ENCODE data around the gene TMPRSS15.

TMPRSS15 gene

GRCh38 chr21:18350216-18350615 is 53.4 kb downstream of the TMPRSS15 start:
- H3K27me3 ChIP-seq (ENCODE audit: control insufficient read depth, insufficient read depth, low read length), result no peaks in the 10 kb centered on the region
- H3K9me3 ChIP-seq (ENCODE audit: control insufficient read depth, insufficient read depth, low read depth, low read length), result no peaks in the 10 kb centered on the region
- no peak overlapping the region for H3K9ac ChIP-seq (ENCODE audit: low read length)
- no peaks in the 10 kb centered on the region for H3K4me1 ChIP-seq (ENCODE audit: control insufficient read depth, insufficient read depth, low read length)
- no peak overlapping the region for H3K4me3 ChIP-seq (ENCODE audit: low read depth, low read length)
- H3K27ac ChIP-seq (ENCODE audit: low read depth, low read length), result no peak overlapping the region
- H3K36me3 ChIP-seq (ENCODE audit: control insufficient read depth, insufficient read depth, low read length), result no peaks in the 10 kb centered on the region

- Histone ChIP-seq H3K4me3 (ENCODE audit: low read depth, low read length) (no peak overlapping the region), H3K27me3 (ENCODE audit: control insufficient read depth, insufficient read depth, low read length) (no peaks in the 10 kb centered on the region), H3K36me3 (ENCODE audit: control insufficient read depth, insufficient read depth, low read length) (no peaks in the 10 kb centered on the region), H3K9ac (ENCODE audit: low read length) (no peak overlapping the region), H3K27ac (ENCODE audit: low read depth, low read length) (no peak overlapping the region), H3K9me3 (ENCODE audit: control insufficient read depth, insufficient read depth, low read depth, low read length) (no peaks in the 10 kb centered on the region), H3K4me1 (ENCODE audit: control insufficient read depth, insufficient read depth, low read length) (no peaks in the 10 kb centered on the region)
These were observed 54.1 kb downstream of the TMPRSS15 start for GRCh38 chr21:18349468-18349867.

GRCh38 chr21:18340387-18340942 is 63.1 kb downstream of the TMPRSS15 start:
- no peaks in the 10 kb centered on the region for H3K27me3 ChIP-seq (ENCODE audit: control insufficient read depth, insufficient read depth, low read length)
- H3K36me3 ChIP-seq (ENCODE audit: control insufficient read depth, insufficient read depth, low read length), result no peaks in the 10 kb centered on the region
- no peak overlapping the region for H3K4me3 ChIP-seq (ENCODE audit: low read depth, low read length)
- no peaks in the 10 kb centered on the region for H3K4me1 ChIP-seq (ENCODE audit: control insufficient read depth, insufficient read depth, low read length)
- H3K9me3 ChIP-seq (ENCODE audit: control insufficient read depth, insufficient read depth, low read depth, low read length), result no peaks in the 10 kb centered on the region
- no peak overlapping the region for H3K27ac ChIP-seq (ENCODE audit: low read depth, low read length)
- H3K9ac ChIP-seq (ENCODE audit: low read length), result no peak overlapping the region

GRCh38 chr21:18335651-18336236 is 67.8 kb downstream of the TMPRSS15 start:
- Histone ChIP-seq H3K27ac (ENCODE audit: low read depth, low read length) (no peak overlapping the region), H3K9ac (ENCODE audit: low read length) (no peak overlapping the region), H3K36me3 (ENCODE audit: control insufficient read depth, insufficient read depth, low read length) (no peaks in the 10 kb centered on the region), H3K4me3 (ENCODE audit: low read depth, low read length) (no peak overlapping the region), H3K27me3 (ENCODE audit: control insufficient read depth, insufficient read depth, low read length) (no peaks in the 10 kb centered on the region), H3K4me1 (ENCODE audit: control insufficient read depth, insufficient read depth, low read length) (no peaks in the 10 kb centered on the region), H3K9me3 (ENCODE audit: control insufficient read depth, insufficient read depth, low read depth, low read length) (no peaks in the 10 kb centered on the region)

- no peaks in the 10 kb centered on the region for H3K36me3 ChIP-seq (ENCODE audit: control insufficient read depth, insufficient read depth, low read length)
- H3K27ac ChIP-seq (ENCODE audit: low read depth, low read length), result no peak overlapping the region
- H3K27me3 ChIP-seq (ENCODE audit: control insufficient read depth, insufficient read depth, low read length), result no peaks in the 10 kb centered on the region
- H3K9ac ChIP-seq (ENCODE audit: low read length), result no peak overlapping the region
- H3K4me1 ChIP-seq (ENCODE audit: control insufficient read depth, insufficient read depth, low read length), result no peaks in the 10 kb centered on the region
- no peak overlapping the region for H3K4me3 ChIP-seq (ENCODE audit: low read depth, low read length)
- H3K9me3 ChIP-seq (ENCODE audit: control insufficient read depth, insufficient read depth, low read depth, low read length), result no peaks in the 10 kb centered on the region
These were observed 69.5 kb downstream of the TMPRSS15 start for GRCh38 chr21:18334066-18334465.

- Histone ChIP-seq H3K4me1 (ENCODE audit: control insufficient read depth, insufficient read depth, low read length) (peaks cover 5% of the 10 kb centered on the region; the same call in 1 of the 2 replicates), H3K4me3 (ENCODE audit: low read depth, low read length) (no peak overlapping the region), H3K27ac (ENCODE audit: low read depth, low read length) (no peak overlapping the region), H3K27me3 (ENCODE audit: control insufficient read depth, insufficient read depth, low read length) (no peaks in the 10 kb centered on the region), H3K9ac (ENCODE audit: low read length) (no peak overlapping the region), H3K9me3 (ENCODE audit: control insufficient read depth, insufficient read depth, low read depth, low read length) (peaks cover 12% of the 10 kb centered on the region), H3K36me3 (ENCODE audit: control insufficient read depth, insufficient read depth, low read length) (no peaks in the 10 kb centered on the region)
These were observed 85.4 kb downstream of the TMPRSS15 start for GRCh38 chr21:18318156-18318555.

GRCh38 chr21:18298228-18298627 is 105.4 kb downstream of the TMPRSS15 start:
- no peak overlapping the region for H3K4me3 ChIP-seq (ENCODE audit: low read depth, low read length)
- no peak overlapping the region for H3K27ac ChIP-seq (ENCODE audit: low read depth, low read length)
- no peaks in the 10 kb centered on the region for H3K9me3 ChIP-seq (ENCODE audit: control insufficient read depth, insufficient read depth, low read depth, low read length)
- H3K9ac ChIP-seq (ENCODE audit: low read length), result no peak overlapping the region
- no peaks in the 10 kb centered on the region for H3K27me3 ChIP-seq (ENCODE audit: control insufficient read depth, insufficient read depth, low read length)
- H3K36me3 ChIP-seq (ENCODE audit: control insufficient read depth, insufficient read depth, low read length), result no peaks in the 10 kb centered on the region
- H3K4me1 ChIP-seq (ENCODE audit: control insufficient read depth, insufficient read depth, low read length), result peaks cover 6% of the 10 kb centered on the region; the same call in 1 of the 2 replicates

GRCh38 chr21:18294100-18294499 is 109.5 kb downstream of the TMPRSS15 start:
- Histone ChIP-seq H3K4me1 (ENCODE audit: control insufficient read depth, insufficient read depth, low read length) (peaks cover 6% of the 10 kb centered on the region; the same call in 1 of the 2 replicates), H3K27ac (ENCODE audit: low read depth, low read length) (no peak overlapping the region), H3K9me3 (ENCODE audit: control insufficient read depth, insufficient read depth, low read depth, low read length) (no peaks in the 10 kb centered on the region), H3K27me3 (ENCODE audit: control insufficient read depth, insufficient read depth, low read length) (no peaks in the 10 kb centered on the region), H3K9ac (ENCODE audit: low read length) (no peak overlapping the region), H3K36me3 (ENCODE audit: control insufficient read depth, insufficient read depth, low read length) (no peaks in the 10 kb centered on the region), H3K4me3 (ENCODE audit: low read depth, low read length) (no peak overlapping the region)

- no peaks in the 10 kb centered on the region for H3K27me3 ChIP-seq (ENCODE audit: control insufficient read depth, insufficient read depth, low read length)
- no peak overlapping the region for H3K9ac ChIP-seq (ENCODE audit: low read length)
- no peak overlapping the region for H3K27ac ChIP-seq (ENCODE audit: low read depth, low read length)
- H3K9me3 ChIP-seq (ENCODE audit: control insufficient read depth, insufficient read depth, low read depth, low read length), result no peaks in the 10 kb centered on the region
- no peaks in the 10 kb centered on the region for H3K4me1 ChIP-seq (ENCODE audit: control insufficient read depth, insufficient read depth, low read length)
- no peak overlapping the region for H3K4me3 ChIP-seq (ENCODE audit: low read depth, low read length)
- H3K36me3 ChIP-seq (ENCODE audit: control insufficient read depth, insufficient read depth, low read length), result no peaks in the 10 kb centered on the region
These were observed 113.7 kb downstream of the TMPRSS15 start for GRCh38 chr21:18289876-18290275.

- no peak overlapping the region for H3K4me3 ChIP-seq (ENCODE audit: low read depth, low read length)
- H3K27me3 ChIP-seq (ENCODE audit: control insufficient read depth, insufficient read depth, low read length), result no peaks in the 10 kb centered on the region
- no peaks in the 10 kb centered on the region for H3K36me3 ChIP-seq (ENCODE audit: control insufficient read depth, insufficient read depth, low read length)
- no peak overlapping the region for H3K9ac ChIP-seq (ENCODE audit: low read length)
- H3K9me3 ChIP-seq (ENCODE audit: control insufficient read depth, insufficient read depth, low read depth, low read length), result no peaks in the 10 kb centered on the region
- H3K27ac ChIP-seq (ENCODE audit: low read depth, low read length), result no peak overlapping the region
- no peaks in the 10 kb centered on the region for H3K4me1 ChIP-seq (ENCODE audit: control insufficient read depth, insufficient read depth, low read length)
These were observed 118.2 kb downstream of the TMPRSS15 start for GRCh38 chr21:18285379-18285778.

- H3K27ac ChIP-seq (ENCODE audit: low read depth, low read length), result no peak overlapping the region
- H3K4me1 ChIP-seq (ENCODE audit: control insufficient read depth, insufficient read depth, low read length), result no peaks in the 10 kb centered on the region
- no peaks in the 10 kb centered on the region for H3K27me3 ChIP-seq (ENCODE audit: control insufficient read depth, insufficient read depth, low read length)
- H3K4me3 ChIP-seq (ENCODE audit: low read depth, low read length), result no peak overlapping the region
- no peaks in the 10 kb centered on the region for H3K36me3 ChIP-seq (ENCODE audit: control insufficient read depth, insufficient read depth, low read length)
- H3K9me3 ChIP-seq (ENCODE audit: control insufficient read depth, insufficient read depth, low read depth, low read length), result no peaks in the 10 kb centered on the region
- H3K9ac ChIP-seq (ENCODE audit: low read length), result no peak overlapping the region
These were observed 127.8 kb downstream of the TMPRSS15 start for GRCh38 chr21:18275781-18276180.
